Effector memory CD8-positive, alpha-beta T cell (primary cell): ENCODE measurements around the gene PTH1R.

ENCODE experiments used
- ATAC-seq: fragments of 150-1000 bp; cut with Tn5 transposase; replicated peaks from 2 replicates; pipeline ENCODE4 v1.10.0; 2021; ENCODE audit warnings: mild to moderate bottlenecking, moderate library complexity
- DNase-seq, 3 experiments: peaks; one replicate each; pipeline ENCODE4 v3.0.0; 2021
- H3K27ac Mint-ChIP-seq, 2 donors: one replicate each; pipeline ENCODE4 v1.8.0; 2022; ENCODE audit warnings: mild to moderate bottlenecking in 2 of 2, mixed read lengths in 2 of 2, moderate library complexity in 2 of 2
- H3K27me3 Mint-ChIP-seq, 2 donors: one replicate each; pipeline ENCODE4 v1.8.0; 2022; ENCODE audit warnings: mixed read lengths in 2 of 2
- H3K36me3 Mint-ChIP-seq: one replicate; pipeline ENCODE4 v1.8.0; 2022; ENCODE audit warnings: mild to moderate bottlenecking, moderate library complexity, mixed read lengths; ENCODE audit not compliant: insufficient read depth
- H3K4me1 Mint-ChIP-seq, 2 donors: one replicate each; pipeline ENCODE4 v1.8.0; 2022; ENCODE audit warnings: low read depth in 2 of 2, mixed read lengths in 2 of 2
- H3K4me3 Mint-ChIP-seq, 2 donors: one replicate each; pipeline ENCODE4 v1.8.0; 2022; ENCODE audit warnings: mild to moderate bottlenecking in 2 of 2, mixed read lengths in 2 of 2, moderate library complexity in 2 of 2
- H3K9me3 Mint-ChIP-seq, 2 donors: one replicate each; pipeline ENCODE4 v1.8.0; 2022; ENCODE audit warnings: mixed read lengths in 2 of 2

The PTH1R gene

DNA sequence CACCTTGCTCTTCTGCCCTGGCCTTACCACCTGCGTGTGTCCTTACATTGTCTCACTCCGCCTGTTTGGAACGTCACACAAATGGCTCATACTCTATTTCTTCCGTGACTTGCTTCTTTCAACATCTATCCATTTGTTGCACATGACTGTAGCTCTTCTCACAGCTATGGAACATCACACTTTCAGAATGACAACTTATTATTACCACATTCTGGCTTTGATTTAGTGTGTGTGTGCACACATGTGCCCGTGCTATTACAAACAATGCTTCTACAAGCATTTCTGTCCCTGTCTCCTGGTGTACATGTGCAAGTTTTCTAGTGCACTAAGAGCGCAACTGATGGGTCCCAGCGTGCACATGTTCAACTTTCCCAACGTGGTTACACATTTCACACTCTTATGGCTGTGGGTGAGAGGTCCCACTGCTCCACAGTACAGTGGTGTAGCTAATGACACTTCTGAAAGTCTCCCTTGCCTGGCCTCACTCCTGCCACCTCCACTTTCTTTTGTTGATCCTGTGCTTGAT lies 37.8 kb downstream of the PTH1R start:
- Mint-ChIP-seq H3K27ac (peak overlapping the region; percentile 56 to 83), H3K36me3 (peaks cover 43% of the 10 kb centered on the region), H3K9me3 (no peaks in the 10 kb centered on the region), H3K4me3 (no peak overlapping the region), H3K4me1 (peaks cover 14 to 17% of the 10 kb centered on the region in 2 donors), H3K27me3 (no peaks in the 10 kb centered on the region)
- DNase-seq (no peak), ATAC-seq (peak; percentile 44)

DNA sequence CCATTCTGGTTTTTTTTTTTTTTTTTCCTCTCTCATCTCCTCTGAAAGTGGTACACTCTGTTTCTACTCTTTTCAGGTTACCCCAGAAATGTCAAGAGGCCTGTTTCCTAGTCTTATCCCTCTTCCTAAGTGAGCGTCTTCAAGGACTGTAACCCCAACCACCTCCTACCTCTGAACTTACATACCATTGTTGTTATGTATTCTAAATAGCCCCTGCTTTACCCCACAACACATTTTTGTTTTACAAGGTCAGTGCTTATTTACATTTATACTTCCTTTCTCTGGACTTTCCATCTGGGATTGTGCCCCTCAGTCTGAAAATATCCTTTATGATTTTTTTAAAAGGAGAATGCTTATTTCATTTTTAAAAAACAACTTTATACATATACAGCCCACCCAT lies 38.8 kb downstream of the PTH1R start:
- Mint-ChIP-seq H3K4me3 (no peak overlapping the region), H3K36me3 (peaks cover 52% of the 10 kb centered on the region), H3K4me1 (peaks cover 14 to 17% of the 10 kb centered on the region in 2 donors), H3K27me3 (no peaks in the 10 kb centered on the region), H3K27ac (peak overlapping the region; percentile 56 to 83), H3K9me3 (no peaks in the 10 kb centered on the region)
- ATAC-seq (no peak), DNase-seq (no peak)

DNA sequence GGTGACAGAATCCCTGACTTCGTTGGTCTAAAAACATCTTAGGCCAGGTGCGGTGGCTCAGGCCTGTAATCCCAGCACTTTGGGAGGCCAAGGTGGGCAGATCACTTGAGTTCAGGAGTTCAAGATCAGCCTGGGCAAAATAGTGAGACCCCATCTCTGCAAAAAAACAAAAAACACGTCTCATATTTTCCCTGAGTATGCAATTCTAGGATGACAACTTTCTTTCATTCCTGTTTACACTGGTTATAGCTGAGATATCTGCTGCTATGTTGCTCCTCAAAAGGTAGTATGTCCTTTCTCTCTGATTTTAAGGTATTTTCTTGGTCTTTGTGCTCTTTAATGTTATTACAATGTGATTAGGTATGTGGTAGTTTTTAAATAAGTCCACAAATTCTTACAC lies 39.3 kb downstream of the PTH1R start:
- DNase-seq (no peak), ATAC-seq (no peak)
- Mint-ChIP-seq H3K4me1 (peaks cover 14 to 17% of the 10 kb centered on the region in 2 donors), H3K36me3 (peaks cover 57% of the 10 kb centered on the region), H3K9me3 (no peaks in the 10 kb centered on the region), H3K27me3 (no peaks in the 10 kb centered on the region), H3K27ac (peak overlapping the region; percentile 44 to 56), H3K4me3 (no peak overlapping the region)

DNA sequence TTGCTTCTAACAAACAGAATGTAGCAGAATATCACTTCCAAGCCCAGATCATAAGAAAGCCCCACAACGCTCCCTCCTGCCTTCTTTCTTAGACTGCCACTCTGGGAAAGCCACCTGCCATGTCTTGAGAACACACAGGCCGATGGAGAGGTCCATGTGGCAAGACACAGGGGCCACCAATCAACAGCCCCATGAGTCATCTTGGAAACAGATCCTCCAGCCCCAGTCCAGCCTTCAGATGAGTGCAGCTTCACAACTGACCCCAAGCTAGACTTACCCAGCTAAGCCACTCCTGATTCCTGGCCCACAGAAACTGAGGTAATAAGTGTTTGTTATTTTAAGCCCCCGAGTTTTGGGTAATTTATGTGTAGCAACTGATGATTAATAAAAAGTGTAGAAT lies 39.7 kb downstream of the PTH1R start:
- Mint-ChIP-seq H3K4me3 (no peak overlapping the region), H3K9me3 (no peaks in the 10 kb centered on the region), H3K36me3 (peaks cover 62% of the 10 kb centered on the region), H3K27ac (peak overlapping the region in 1 of 2 donors; percentile 44), H3K27me3 (no peaks in the 10 kb centered on the region), H3K4me1 (peaks cover 14 to 17% of the 10 kb centered on the region in 2 donors)
- ATAC-seq (no peak), DNase-seq (no peak)

DNA sequence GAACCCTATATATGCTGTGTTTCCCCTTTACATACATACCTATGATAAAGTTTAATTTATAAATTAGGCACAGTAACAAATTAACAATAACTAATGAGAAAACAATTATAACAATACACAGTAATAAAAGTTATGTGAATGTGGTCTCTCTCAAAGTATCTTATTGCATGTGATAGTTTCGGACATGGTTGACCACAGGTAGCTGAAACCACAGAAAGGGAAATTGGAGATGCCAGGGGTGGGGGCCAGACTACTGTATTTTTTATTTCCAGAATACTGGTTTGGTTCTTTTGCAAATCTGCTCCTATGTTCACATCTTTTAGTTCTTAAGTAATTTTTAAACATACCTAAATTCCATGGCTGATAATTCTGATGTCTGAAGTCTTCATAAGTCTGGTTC lies 40.7 kb downstream of the PTH1R start:
- no peak overlapping the region for H3K4me3 Mint-ChIP-seq
- no peaks in the 10 kb centered on the region for H3K27me3 Mint-ChIP-seq
- no peaks in the 10 kb centered on the region for H3K9me3 Mint-ChIP-seq
- ATAC-seq (no peak), DNase-seq (no peak)
- H3K4me1 Mint-ChIP-seq: peaks cover 17% of the 10 kb centered on the region in 2 donors
- H3K27ac Mint-ChIP-seq: peak overlapping the region in 1 of 2 donors; percentile 66
- peaks cover 62% of the 10 kb centered on the region for H3K36me3 Mint-ChIP-seq

DNA sequence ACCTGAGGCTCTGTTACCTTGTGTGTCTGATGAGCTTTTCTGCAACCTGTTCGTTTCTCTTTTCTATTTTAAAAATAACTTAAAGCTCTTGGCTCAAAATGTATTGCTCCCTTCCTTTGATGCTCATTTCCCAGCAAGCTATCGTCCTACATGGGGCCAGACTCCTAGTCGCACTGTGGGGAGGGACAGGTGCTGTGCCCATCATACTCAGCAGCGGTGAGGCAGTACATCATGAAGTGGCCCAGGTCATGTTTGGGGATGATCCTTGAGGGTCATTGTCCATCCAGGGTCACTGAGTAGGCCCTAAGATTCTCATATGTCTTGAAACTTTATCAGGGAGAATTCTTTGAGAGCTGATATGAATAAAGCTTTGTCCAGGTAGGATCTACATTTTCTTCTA lies 41.1 kb downstream of the PTH1R start:
- no peaks in the 10 kb centered on the region for H3K9me3 Mint-ChIP-seq
- H3K4me3 Mint-ChIP-seq: no peak overlapping the region
- ATAC-seq: no peak
- H3K27me3 Mint-ChIP-seq: no peaks in the 10 kb centered on the region
- H3K36me3 Mint-ChIP-seq: peaks cover 62% of the 10 kb centered on the region
- peaks cover 18 to 22% of the 10 kb centered on the region in 2 donors for H3K4me1 Mint-ChIP-seq
- H3K27ac Mint-ChIP-seq: peak overlapping the region in 1 of 2 donors; percentile 66
- DNase-seq: no peak

DNA sequence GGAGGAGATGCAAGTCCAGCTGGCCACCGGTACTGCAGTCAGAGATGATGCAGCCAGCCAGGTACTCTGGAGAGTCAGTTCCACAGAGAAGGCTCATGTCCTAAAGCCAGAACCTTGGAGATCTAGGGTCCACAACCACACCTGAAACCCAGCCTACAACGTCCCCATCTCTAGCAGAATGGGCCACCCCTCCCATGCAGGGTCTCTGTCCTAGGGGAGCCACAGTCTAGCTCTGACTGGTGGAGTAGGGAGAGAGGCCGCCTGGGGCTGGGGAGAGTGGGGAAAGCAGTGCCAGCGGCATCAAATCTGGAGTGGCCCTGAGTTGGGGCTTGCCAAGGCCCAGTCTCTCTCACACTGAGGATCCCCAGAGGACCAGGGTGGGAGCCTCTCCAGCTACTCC lies 43.5 kb downstream of the PTH1R start:
- ATAC-seq: no peak
- no peak overlapping the region for H3K4me3 Mint-ChIP-seq
- peak overlapping the region in 1 of 2 donors; percentile 66 for H3K27ac Mint-ChIP-seq
- no peaks in the 10 kb centered on the region for H3K27me3 Mint-ChIP-seq
- H3K9me3 Mint-ChIP-seq: no peaks in the 10 kb centered on the region
- H3K4me1 Mint-ChIP-seq: peaks cover 17% of the 10 kb centered on the region in 2 donors
- DNase-seq: no peak
- H3K36me3 Mint-ChIP-seq: peaks cover 60% of the 10 kb centered on the region

DNA sequence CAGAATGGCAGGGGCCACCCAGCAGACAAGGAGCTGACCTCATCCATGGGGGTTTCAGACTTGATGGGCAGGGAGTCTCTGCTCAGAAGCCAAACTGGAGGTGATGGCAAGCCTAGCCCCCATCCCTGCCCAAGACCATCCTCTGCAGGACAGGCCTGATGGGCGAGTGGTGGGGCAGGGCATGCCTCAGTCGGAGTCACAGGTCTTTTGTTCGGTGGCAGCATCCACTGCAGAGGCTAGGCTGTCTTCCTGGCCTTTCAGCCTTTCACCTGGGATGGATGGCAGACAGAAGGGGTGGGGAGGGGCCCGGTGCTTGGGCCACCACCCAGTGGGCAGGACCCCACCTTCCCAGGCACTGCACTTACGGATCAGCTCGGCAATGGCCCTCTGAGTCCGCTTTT lies 44.4 kb downstream of the PTH1R start:
- Mint-ChIP-seq H3K36me3 (peaks cover 62% of the 10 kb centered on the region), H3K27me3 (no peaks in the 10 kb centered on the region), H3K9me3 (no peaks in the 10 kb centered on the region), H3K4me1 (peaks cover 22 to 24% of the 10 kb centered on the region in 2 donors), H3K4me3 (no peak overlapping the region), H3K27ac (no peak overlapping the region)
- ATAC-seq: no peak
- DNase-seq: no peak

DNA sequence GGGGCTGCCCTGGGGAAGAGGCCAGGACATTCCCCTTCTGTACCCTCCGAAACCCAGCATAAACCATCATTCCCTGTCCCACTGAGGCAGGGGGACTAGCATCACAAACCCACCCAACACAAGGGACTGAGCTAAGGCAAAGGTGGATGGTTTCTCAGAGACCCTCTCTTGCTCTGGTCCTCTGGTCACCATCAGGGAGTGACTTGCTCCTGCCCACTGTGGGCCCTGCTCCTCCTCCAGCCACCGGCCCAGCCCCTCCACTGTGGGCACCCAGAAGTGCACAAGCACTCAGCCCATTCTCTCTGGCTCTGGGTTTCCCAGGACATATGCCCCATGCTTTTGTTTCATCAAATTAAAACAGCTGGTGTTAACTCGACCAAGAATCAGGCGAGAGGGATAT lies 44.9 kb downstream of the PTH1R start:
- Mint-ChIP-seq H3K27me3 (no peaks in the 10 kb centered on the region), H3K9me3 (no peaks in the 10 kb centered on the region), H3K4me1 (peaks cover 24 to 28% of the 10 kb centered on the region in 2 donors), H3K27ac (peak overlapping the region in 1 of 2 donors; percentile 68), H3K36me3 (peaks cover 61% of the 10 kb centered on the region), H3K4me3 (no peak overlapping the region)
- DNase-seq (no peak), ATAC-seq (no peak)

DNA sequence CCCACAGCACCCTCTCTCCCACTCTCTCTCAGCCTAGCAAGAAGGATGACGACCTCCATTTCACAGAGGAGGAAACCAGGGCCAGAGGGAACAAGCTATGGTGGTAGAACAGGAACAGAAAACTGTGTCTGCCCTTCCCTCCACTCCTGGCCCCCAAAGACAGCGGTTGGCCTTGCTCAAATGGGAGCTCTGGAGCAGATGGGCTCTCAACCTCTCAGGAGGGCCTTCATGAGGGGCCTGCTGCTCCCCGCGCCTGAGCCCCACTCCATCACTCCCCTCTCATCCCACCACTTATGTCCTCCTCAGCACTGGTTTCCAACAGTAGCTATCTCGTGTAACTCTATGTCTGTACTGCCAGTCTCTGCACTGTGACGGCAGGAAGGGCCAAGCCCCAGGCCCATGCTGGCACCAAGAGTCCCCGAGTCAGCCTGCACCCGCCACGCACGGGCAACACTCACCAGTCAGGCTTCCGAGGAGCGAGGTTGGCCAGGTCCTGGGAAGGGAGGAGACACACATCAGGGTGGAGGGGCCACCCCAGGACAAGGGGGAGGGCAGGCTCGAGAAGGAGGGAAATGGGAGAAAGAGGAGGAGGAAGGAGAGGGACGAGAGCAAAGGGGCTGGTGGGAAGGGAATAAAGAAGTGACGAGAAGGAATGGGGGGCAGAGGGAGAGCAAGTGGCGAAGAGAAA lies 45.5 kb downstream of the PTH1R start:
- Mint-ChIP-seq H3K9me3 (no peaks in the 10 kb centered on the region), H3K36me3 (peaks cover 59% of the 10 kb centered on the region), H3K27ac (peak overlapping the region; percentile 68 to 88), H3K4me1 (peaks cover 30 to 31% of the 10 kb centered on the region in 2 donors), H3K27me3 (no peaks in the 10 kb centered on the region), H3K4me3 (peak overlapping the region in 1 of 2 donors; percentile 53)
- DNase-seq (no peak), ATAC-seq (no peak)

DNA sequence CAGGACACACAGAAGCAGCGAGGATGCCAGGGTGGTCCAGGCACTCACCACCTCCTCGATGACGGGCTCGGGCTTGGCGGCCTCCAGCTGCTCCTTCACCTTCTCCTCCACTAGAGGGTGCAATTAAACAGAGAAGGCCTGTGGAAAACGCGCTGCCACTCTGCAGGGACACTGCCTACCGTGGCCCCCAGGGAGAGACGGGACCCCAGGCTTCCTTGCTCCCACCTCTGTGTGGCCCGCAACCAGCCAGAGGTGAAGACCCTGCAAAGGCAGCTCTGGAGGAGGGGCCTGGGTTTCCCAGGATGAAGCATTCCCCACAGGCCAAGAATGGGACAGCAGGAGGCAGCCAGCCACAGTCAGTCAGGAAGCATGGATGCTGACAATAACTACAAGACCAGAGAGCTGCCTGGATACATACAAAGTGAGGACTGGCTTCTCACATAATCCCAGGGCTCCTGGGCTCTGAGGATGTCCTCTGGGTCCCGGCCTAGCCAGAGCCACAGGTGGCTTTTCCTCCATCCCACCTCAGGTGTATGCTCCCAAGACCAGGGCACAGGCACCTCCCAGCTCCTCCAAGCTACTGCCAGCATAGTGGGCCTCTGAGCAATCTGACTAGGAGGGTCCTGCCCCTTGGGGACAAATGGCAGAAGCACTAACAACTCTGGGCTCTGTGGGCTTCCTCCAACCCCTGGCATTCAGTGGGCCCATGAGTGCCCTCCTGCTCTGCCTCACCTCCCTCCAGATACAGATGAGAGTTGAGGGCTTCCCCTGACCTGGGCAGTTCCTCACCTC lies 46.2 kb downstream of the PTH1R start:
- Mint-ChIP-seq H3K4me3 (peak overlapping the region in 1 of 2 donors; percentile 53), H3K9me3 (peaks cover 3 to 6% of the 10 kb centered on the region in 2 donors), H3K27me3 (no peaks in the 10 kb centered on the region), H3K36me3 (peaks cover 56% of the 10 kb centered on the region), H3K4me1 (peaks cover 38% of the 10 kb centered on the region in 2 donors), H3K27ac (peak overlapping the region; percentile 68 to 88)
- DNase-seq: peak; percentile 35 to 44 (median 38)
- peak; percentile 43 for ATAC-seq

DNA sequence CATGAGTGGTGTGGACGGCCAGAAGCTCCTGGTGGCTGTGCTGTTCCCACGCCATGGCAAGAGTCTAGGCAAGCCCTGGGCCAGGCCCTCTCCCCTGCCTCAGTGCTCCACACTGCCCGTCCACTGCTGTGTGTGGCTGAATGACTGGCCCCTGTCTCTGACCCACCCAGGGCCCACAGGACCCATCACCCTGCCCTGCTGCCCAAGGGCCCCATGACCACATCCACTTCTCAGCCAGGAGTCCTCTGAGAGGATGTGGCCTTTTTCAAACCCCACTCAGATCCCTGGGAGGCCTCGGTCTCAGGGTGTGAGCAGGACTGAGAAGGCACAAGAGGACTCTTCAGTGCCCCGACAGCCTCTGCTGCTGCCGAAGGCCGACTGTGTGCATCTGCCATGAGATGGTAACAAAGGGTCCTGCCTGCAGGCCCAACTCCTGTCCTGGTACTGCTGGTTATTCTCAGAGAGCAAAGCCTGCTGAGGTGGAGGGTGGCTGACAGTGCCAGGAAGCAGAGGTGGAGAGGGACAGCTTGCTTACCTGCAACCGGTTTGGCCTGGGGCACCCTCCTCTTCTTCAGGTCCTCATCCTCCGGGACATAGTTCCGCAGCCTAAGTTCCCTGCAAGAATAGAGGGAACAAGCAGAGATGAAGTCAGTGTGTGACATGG lies 47.5 kb downstream of the PTH1R start:
- ATAC-seq (no peak), DNase-seq (no peak)
- peaks cover 4 to 13% of the 10 kb centered on the region in 2 donors for H3K9me3 Mint-ChIP-seq
- peaks cover 48% of the 10 kb centered on the region for H3K36me3 Mint-ChIP-seq
- H3K27ac Mint-ChIP-seq: peak overlapping the region; percentile 95 to 96
- peak overlapping the region in 1 of 2 donors; percentile 14 for H3K4me3 Mint-ChIP-seq
- H3K4me1 Mint-ChIP-seq: peaks cover 45 to 47% of the 10 kb centered on the region in 2 donors
- no peaks in the 10 kb centered on the region for H3K27me3 Mint-ChIP-seq

DNA sequence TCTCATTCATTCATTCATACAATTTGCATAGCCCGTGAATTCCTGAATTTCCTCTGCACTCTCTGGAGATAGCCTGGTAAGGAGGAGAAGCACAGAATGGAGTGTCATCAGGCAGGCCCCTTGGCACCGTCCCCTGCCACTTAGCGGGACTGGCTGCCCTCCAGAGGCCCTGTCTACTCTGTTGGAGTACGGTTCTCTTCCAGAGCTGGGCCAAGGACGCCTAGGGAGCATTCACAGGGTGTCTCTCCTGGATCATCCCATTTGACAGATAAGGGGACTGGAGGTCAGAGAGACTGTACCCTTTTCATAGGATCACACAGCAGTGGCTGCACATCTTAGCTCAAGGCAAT lies 48.0 kb downstream of the PTH1R start:
- Mint-ChIP-seq H3K36me3 (peaks cover 43% of the 10 kb centered on the region), H3K9me3 (peaks cover 4 to 13% of the 10 kb centered on the region in 2 donors), H3K27me3 (no peaks in the 10 kb centered on the region), H3K27ac (peak overlapping the region; percentile 95 to 96), H3K4me1 (peaks cover 47 to 49% of the 10 kb centered on the region in 2 donors), H3K4me3 (peak overlapping the region; percentile 46 to 72)
- DNase-seq: no peak
- ATAC-seq: no peak
